Measurements from ENCODE around the gene CHRM3. TPM values are rescaled to one million over a fixed set of nuclear protein-coding genes. Genes with fewer than 3 reads are reported as not detected.

The CHRM3 gene
- total and polyA plus RNA-seq, 7 donors, result 0.60 to 111 (median 43.9) TPM

GRCh38 chr1:239417986-239418640 is 31.7 kb downstream of the CHRM3 start:
- Histone ChIP-seq H3K4me3 (no peak overlapping the region), H3K4me1 (peaks cover 0 to 68% (median 45%) of the 10 kb centered on the region in 4 donors), H3K9me3 (no peaks in the 10 kb centered on the region), H3K36me3 (no peaks in the 10 kb centered on the region), H3K27ac (peak overlapping the region; percentile 8 to 83 (median 60)), H3K27me3 (no peaks in the 10 kb centered on the region)
- DNase-seq, result no peak
- 76 to 92% methylated on average over 5 of the region's 5 CpGs for WGBS, 2 donors
- TF ChIP-seq POLR2AphosphoS5 (IDR thresholded peaks at IDR 0.05) (no peak), POLR2A (IDR thresholded peaks at IDR 0.05) (no peak)
- intact Hi-C loops (cut with DNase I), result no loop called here

GRCh38 chr1:239418681-239419080 is 32.3 kb downstream of the CHRM3 start:
- Histone ChIP-seq H3K9me3 (no peaks in the 10 kb centered on the region), H3K4me1 (peaks cover 0 to 74% (median 46%) of the 10 kb centered on the region in 4 donors), H3K27me3 (no peaks in the 10 kb centered on the region), H3K36me3 (no peaks in the 10 kb centered on the region), H3K4me3 (no peak overlapping the region), H3K27ac (peak overlapping the region; percentile 33 to 83 (median 60))
- WGBS, 2 donors, result 87 to 97% methylated on average over 1 of the region's 1 CpG
- no peak for DNase-seq
- intact Hi-C loops (cut with DNase I), result no loop called here
- no peak for TF ChIP-seq POLR2A (IDR thresholded peaks at IDR 0.05)
- TF ChIP-seq POLR2AphosphoS5 (IDR thresholded peaks at IDR 0.05), result no peak
- no peak for TF ChIP-seq EP300 (IDR thresholded peaks at IDR 0.05)
- TF ChIP-seq CTCF (IDR thresholded peaks at IDR 0.05), result no peak

GRCh38 chr1:239421811-239422210 is 35.4 kb downstream of the CHRM3 start:
- no peak for DNase-seq
- Histone ChIP-seq H3K27ac (peak overlapping the region in 3 of 4 donors; percentile 17 to 83 (median 49)), H3K9me3 (no peaks in the 10 kb centered on the region), H3K36me3 (no peaks in the 10 kb centered on the region), H3K4me1 (peaks cover 0 to 60% (median 49%) of the 10 kb centered on the region in 4 donors), H3K27me3 (no peaks in the 10 kb centered on the region), H3K4me3 (no peak overlapping the region)
- 20 to 57% methylated on average over 2 of the region's 2 CpGs for WGBS, 2 donors
- TF ChIP-seq EP300 (IDR thresholded peaks at IDR 0.05) (no peak), POLR2AphosphoS5 (IDR thresholded peaks at IDR 0.05) (no peak)
- intact Hi-C loops (cut with DNase I), result no loop called here

GRCh38 chr1:239422818-239423217 is 36.5 kb downstream of the CHRM3 start:
- no peak for DNase-seq
- Histone ChIP-seq H3K9me3 (no peaks in the 10 kb centered on the region), H3K36me3 (peaks cover 0 to 4% (median 0%) of the 10 kb centered on the region in 4 donors), H3K4me3 (no peak overlapping the region), H3K27me3 (no peaks in the 10 kb centered on the region), H3K27ac (peak overlapping the region in 2 of 4 donors; percentile 49 to 83), H3K4me1 (peaks cover 0 to 53% (median 44%) of the 10 kb centered on the region in 4 donors)
- no peak for TF ChIP-seq POLR2A (IDR thresholded peaks at IDR 0.05)
- no peak for TF ChIP-seq CTCF (IDR thresholded peaks at IDR 0.05)
- no peak for TF ChIP-seq POLR2AphosphoS5 (IDR thresholded peaks at IDR 0.05)
- no peak for TF ChIP-seq EP300 (IDR thresholded peaks at IDR 0.05)
- WGBS, 2 donors, result 77 to 89% methylated on average over 3 of the region's 3 CpGs
- intact Hi-C loops (cut with DNase I), result no loop called here

GRCh38 chr1:239426821-239427475 is 40.6 kb downstream of the CHRM3 start:
- TF ChIP-seq POLR2AphosphoS5 (IDR thresholded peaks at IDR 0.05), result no peak
- TF ChIP-seq CTCF (IDR thresholded peaks at IDR 0.05), result no peak
- TF ChIP-seq POLR2A (IDR thresholded peaks at IDR 0.05), result no peak
- H3K4me3 ChIP-seq, result no peak overlapping the region
- 74 to 88% methylated on average over 4 of the region's 4 CpGs for WGBS, 2 donors
- H3K9me3 ChIP-seq, result no peaks in the 10 kb centered on the region
- peaks cover 0 to 4% (median 0%) of the 10 kb centered on the region in 4 donors for H3K36me3 ChIP-seq
- peaks cover 0 to 45% (median 29%) of the 10 kb centered on the region in 4 donors for H3K4me1 ChIP-seq
- no peaks in the 10 kb centered on the region for H3K27me3 ChIP-seq
- intact Hi-C loops (cut with DNase I), result no loop called here
- H3K27ac ChIP-seq, result peak overlapping the region in 1 of 4 donors; percentile 3
- DNase-seq, result no peak
